ENCODE results near the gene DVL1. TPM values are rescaled to one million over a fixed set of nuclear protein-coding genes. Genes with fewer than 3 reads are reported as not detected.

Gene DVL1
- total and polyA plus RNA-seq, 9 of the 15 experiments (the other 6 are each of a cell fraction or from before 2014, with no cell fraction given) = 0.62 to 135 (median 24.3) TPM

DNA sequence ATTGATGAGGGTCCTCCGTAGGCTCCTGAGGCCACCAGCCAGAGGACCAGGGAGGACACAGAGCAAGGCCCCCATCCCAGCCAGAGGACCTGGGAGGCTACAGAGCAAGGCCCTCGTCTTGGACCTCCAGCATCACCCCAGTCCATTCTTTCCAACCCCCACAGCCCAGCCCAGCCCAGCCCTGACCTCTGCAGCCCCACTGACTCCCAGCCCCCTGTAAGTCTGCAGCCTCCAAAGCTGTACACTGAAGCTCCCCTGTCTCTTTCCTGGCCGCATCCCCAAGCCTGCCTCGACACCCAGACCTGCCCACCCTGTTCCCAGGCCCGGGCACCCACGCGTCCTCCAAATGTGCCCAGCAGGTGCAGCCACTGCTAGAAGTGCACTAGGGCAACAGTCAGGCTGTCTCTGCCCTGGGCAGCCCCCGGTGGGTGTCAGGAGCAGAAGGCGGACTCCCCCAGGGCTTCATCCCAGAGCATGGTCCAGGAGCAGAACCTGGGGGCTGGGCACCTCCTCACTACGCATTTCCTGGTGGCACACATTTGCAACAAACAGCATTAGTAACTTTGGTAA, 2.1 kb downstream of the DVL1 start:
- DNase-seq (ENCODE audit: extremely low read depth in 1 of 4, low spot score in 3 of 4) (no peak), FAIRE-seq (no peak), ATAC-seq (no peak)
- 77% methylated on average over 10 of the region's 10 CpGs for WGBS (ENCODE audit: insufficient coverage, low coverage, missing lambda C conversion rate)
- Histone ChIP-seq H3K27me3 (ENCODE audit: control insufficient read depth in 2 of 2, insufficient read depth in 2 of 2, low read length in 2 of 2) (no peaks in the 10 kb centered on the region), H2AFZ (ENCODE audit: low read depth, low read length) (no peak overlapping the region), H3K4me3 (peak overlapping the region; percentile 98), H3K9ac (ENCODE audit: insufficient read depth in 1 of 2, low read depth in 2 of 2, low read length in 2 of 2) (peak overlapping the region; percentile 82 to 98), H3K36me3 (ENCODE audit: control insufficient read depth, insufficient read depth, low read length) (peaks cover 30% of the 10 kb centered on the region; the same call in 1 of the 3 replicates), H3K4me2 (ENCODE audit: insufficient read depth, low read length) (peak overlapping the region; percentile 91), H3K79me2 (ENCODE audit: control insufficient read depth, insufficient read depth, low read length) (peaks cover 65% of the 10 kb centered on the region), H3K4me1 (replicated peaks in 1 of 2; ENCODE audit: control insufficient read depth in 2 of 2, insufficient read depth in 2 of 2, low read length in 2 of 2) (peaks cover 14 to 82% of the 10 kb centered on the region in 2 experiments; a peak in 3 of 5 replicates), H3K9me1 (ENCODE audit: control insufficient read depth, insufficient read depth, low read length) (peaks cover 8% of the 10 kb centered on the region), H3K27ac (ENCODE audit: extremely low read depth, low read depth, low read length) (peak overlapping the region; percentile 95; the same call in 1 of the 3 replicates), H3K9me3 (replicated peaks; ENCODE audit: control insufficient read depth, insufficient read depth, low read depth, low read length) (no peaks in the 10 kb centered on the region), H4K20me1 (replicated peaks; ENCODE audit: control insufficient read depth, insufficient read depth, low read length) (peaks cover 39% of the 10 kb centered on the region)
- TF ChIP-seq ZFP36 (IDR thresholded peaks at IDR 0.05; ENCODE audit: low read depth, low read length, partially characterized antibody) (no peak), POLR2G (IDR thresholded peaks at IDR 0.05; ENCODE audit: low read depth, low read length) (peak; percentile 2; the same call in 1 of the 2 replicates)
- BruUV-seq (replicated peaks) = no TSS peak
- POLR2A ChIA-PET = interaction anchor here (0.5 to 4.8 kb wide), 11 partner anchors 9 to 254 kb away, joined by 3 to 22 read pairs (median 6); partner anchors contain the start of genes AURKAIP1 and MRPL20
- CTCF ChIA-PET (ENCODE audit: low intra/inter-chr PET ratio) = no interaction called here
- in situ Hi-C loops (cut with MboI) = no loop called here
- intact Hi-C loops (cut with micrococcal nuclease) = no loop called here

DNA sequence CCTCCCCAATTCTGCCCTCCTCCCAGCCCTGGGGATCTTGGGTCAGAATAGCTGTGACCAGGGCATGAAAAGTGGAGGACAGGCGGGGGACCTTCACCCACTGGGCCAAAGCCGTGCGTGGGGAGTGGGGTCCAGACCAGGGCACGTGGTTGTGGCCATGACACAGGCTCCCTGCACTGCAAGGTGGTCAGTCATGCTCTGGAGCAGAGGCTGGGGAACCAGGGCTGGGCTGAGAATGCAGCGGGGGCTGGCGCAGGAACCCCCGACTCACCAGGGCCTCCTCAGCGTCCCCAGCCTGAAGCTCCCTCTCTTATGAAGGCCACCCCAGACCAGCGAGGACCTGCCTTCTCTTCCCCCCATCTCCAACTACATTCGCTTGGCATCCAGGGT, 2.7 kb downstream of the DVL1 start:
- TF ChIP-seq, protein P1, sequence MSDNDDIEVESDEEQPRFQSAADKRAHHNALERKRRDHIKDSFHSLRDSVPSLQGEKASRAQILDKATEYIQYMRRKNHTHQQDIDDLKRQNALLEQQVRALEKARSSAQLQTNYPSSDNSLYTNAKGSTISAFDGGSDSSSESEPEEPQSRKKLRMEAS (CRISPR knock-in tag; IDR thresholded peaks at IDR 0.05) = 0 out of 2 replicates have a peak, but pooled peaks have one; percentile 7
- TF ChIP-seq DIDO1 (tag; IDR thresholded peaks at IDR 0.05; ENCODE audit: low read depth) (no peak), HIVEP1 (CRISPR knock-in tag; IDR thresholded peaks at IDR 0.05) (no peak), RBFOX2 (IDR thresholded peaks at IDR 0.05; ENCODE audit: low read depth, low read length) (0 out of 2 replicates have a peak, but pooled peaks have one; percentile 5)
- DNase-seq (ENCODE audit: extremely low read depth in 1 of 4, low spot score in 3 of 4) (no peak), ATAC-seq (no peak), FAIRE-seq (no peak)
- POLR2A ChIA-PET = interaction anchor here (1.3 to 4.8 kb wide), 5 partner anchors 9 to 29 kb away, joined by 6 to 22 read pairs (median 8); partner anchors contain the start of gene AURKAIP1
- Histone ChIP-seq H3K4me2 (ENCODE audit: insufficient read depth, low read length) (peak overlapping the region; percentile 91; the same call in 1 of the 2 replicates), H3K4me1 (replicated peaks in 1 of 2; ENCODE audit: control insufficient read depth in 2 of 2, insufficient read depth in 2 of 2, low read length in 2 of 2) (peaks cover 11 to 82% of the 10 kb centered on the region in 2 experiments; a peak in 3 of 5 replicates), H3K27me3 (ENCODE audit: control insufficient read depth in 2 of 2, insufficient read depth in 2 of 2, low read length in 2 of 2) (no peaks in the 10 kb centered on the region), H2AFZ (ENCODE audit: low read depth, low read length) (no peak overlapping the region), H3K79me2 (ENCODE audit: control insufficient read depth, insufficient read depth, low read length) (peaks cover 65% of the 10 kb centered on the region), H3K9me1 (ENCODE audit: control insufficient read depth, insufficient read depth, low read length) (peaks cover 8% of the 10 kb centered on the region), H3K4me3 (no peak overlapping the region; the same call in 1 of the 2 replicates), H4K20me1 (replicated peaks; ENCODE audit: control insufficient read depth, insufficient read depth, low read length) (peaks cover 37% of the 10 kb centered on the region), H3K27ac (ENCODE audit: extremely low read depth, low read depth, low read length) (no peak overlapping the region; the same call in 2 of the 3 replicates), H3K36me3 (ENCODE audit: control insufficient read depth, insufficient read depth, low read length) (peaks cover 36% of the 10 kb centered on the region; the same call in 1 of the 3 replicates), H3K9me3 (replicated peaks; ENCODE audit: control insufficient read depth, insufficient read depth, low read depth, low read length) (no peaks in the 10 kb centered on the region), H3K9ac (ENCODE audit: insufficient read depth in 1 of 2, low read depth in 2 of 2, low read length in 2 of 2) (peak overlapping the region in 1 of 2 experiments; percentile 98; a peak in 2 of 4 replicates)
- 93% methylated on average over 10 of the region's 10 CpGs for WGBS (ENCODE audit: insufficient coverage, low coverage, missing lambda C conversion rate)
- intact Hi-C loops (cut with micrococcal nuclease) = no loop called here
- BruUV-seq (replicated peaks) = TSS peak; percentile 62
- in situ Hi-C loops (cut with MboI) = no loop called here
- CTCF ChIA-PET (ENCODE audit: low intra/inter-chr PET ratio) = no interaction called here
